Measurements from ENCODE around the gene NEK7. TPM values are rescaled to one million over a fixed set of nuclear protein-coding genes. Genes with fewer than 3 reads are reported as not detected.

Gene NEK7
- total RNA-seq, 1 donor = 28.0 TPM

GRCh38 chr1:198141668-198142351, 15.0 kb upstream of the NEK7 start:
- no peak for DNase-seq (ENCODE audit: low read depth in 2 of 3, low spot score in 2 of 3)

GRCh38 chr1:198143797-198144196, 13.0 kb upstream of the NEK7 start:
- DNase-seq (ENCODE audit: low read depth in 2 of 3, low spot score in 2 of 3) = peak in 1 of 3 donors; percentile 22

- no peak for DNase-seq (ENCODE audit: low read depth in 2 of 3, low spot score in 2 of 3)
Observed at GRCh38 chr1:198147216-198147615, 9.6 kb upstream of the NEK7 start.

GRCh38 chr1:198150369-198150768, 6.4 kb upstream of the NEK7 start:
- no peak for DNase-seq (ENCODE audit: low read depth in 2 of 3, low spot score in 2 of 3)

GRCh38 chr1:198151688-198152087, 5.1 kb upstream of the NEK7 start:
- DNase-seq (ENCODE audit: low read depth in 2 of 3, low spot score in 2 of 3) = peak in 1 of 3 donors; percentile 31

GRCh38 chr1:198153103-198153502, 3.7 kb upstream of the NEK7 start:
- DNase-seq (ENCODE audit: low read depth in 2 of 3, low spot score in 2 of 3) = no peak

- no peak for DNase-seq (ENCODE audit: low read depth in 2 of 3, low spot score in 2 of 3)
Observed at GRCh38 chr1:198153804-198154203, 3.0 kb upstream of the NEK7 start.

- no peak for DNase-seq (ENCODE audit: low read depth in 2 of 3, low spot score in 2 of 3)
Observed at GRCh38 chr1:198155253-198155652, 1.5 kb upstream of the NEK7 start.

GRCh38 chr1:198156111-198156744, 570 bp upstream of the NEK7 start:
- peak in 2 of 3 donors; percentile 83 to 90 for DNase-seq (ENCODE audit: low read depth in 2 of 3, low spot score in 2 of 3)

GRCh38 chr1:198157241-198157846, 546 bp downstream of the NEK7 start:
- DNase-seq (ENCODE audit: low read depth in 2 of 3, low spot score in 2 of 3) = peak in 2 of 3 donors; percentile 87 to 89

- peak in 2 of 3 donors; percentile 40 to 65 for DNase-seq (ENCODE audit: low read depth in 2 of 3, low spot score in 2 of 3)
Observed at GRCh38 chr1:198157847-198158725, 1.3 kb downstream of the NEK7 start.

GRCh38 chr1:198158735-198159589, 2.2 kb downstream of the NEK7 start:
- peak in 2 of 3 donors; percentile 82 to 88 for DNase-seq (ENCODE audit: low read depth in 2 of 3, low spot score in 2 of 3)

GRCh38 chr1:198160222-198160621, 3.4 kb downstream of the NEK7 start:
- no peak for DNase-seq (ENCODE audit: low read depth in 2 of 3, low spot score in 2 of 3)

GRCh38 chr1:198160946-198161614, 4.3 kb downstream of the NEK7 start:
- DNase-seq (ENCODE audit: low read depth in 2 of 3, low spot score in 2 of 3) = no peak

- no peak for DNase-seq (ENCODE audit: low read depth in 2 of 3, low spot score in 2 of 3)
Observed at GRCh38 chr1:198161718-198162090, 4.9 kb downstream of the NEK7 start.

GRCh38 chr1:198162091-198162767, 5.4 kb downstream of the NEK7 start:
- peak in 1 of 3 donors; percentile 63 for DNase-seq (ENCODE audit: low read depth in 2 of 3, low spot score in 2 of 3)

GRCh38 chr1:198165927-198166647, 9.3 kb downstream of the NEK7 start:
- no peak for DNase-seq (ENCODE audit: low read depth in 2 of 3, low spot score in 2 of 3)

- DNase-seq (ENCODE audit: low read depth in 2 of 3, low spot score in 2 of 3) = no peak
Observed at GRCh38 chr1:198166900-198167299, 10.1 kb downstream of the NEK7 start.

Measured in hematopoietic multipotent progenitor cell (in vitro differentiated cells).